Stomach (tissue), 9 donors: Measurements from ENCODE around the gene DOCK4. TPM values are rescaled to one million over a fixed set of nuclear protein-coding genes. Genes with fewer than 3 reads are reported as not detected.

ENCODE experiments used
- DNase-seq, 2 donors: peaks; one replicate each; pipeline versions ENCODE4 v3.0.0 to v3.0.0-alpha.2; 2013 to 2019
- H3K27ac ChIP-seq, 5 donors: fragments of 200-600 bp in 4 of 5; sonication (generic) in 4 of 5; one replicate each; pipeline ENCODE4 v1.5.1; 2013 to 2019; ENCODE audit warnings: mild to moderate bottlenecking in 1 of 5, moderate library complexity in 1 of 5
- H3K27me3 ChIP-seq, 3 donors: fragments of 200-600 bp; sonication (generic); one replicate each; pipeline ENCODE4 v1.5.1; 2017 to 2019; ENCODE audit warnings: mixed run types in 1 of 3
- H3K36me3 ChIP-seq, 4 donors: fragments of 200-600 bp; sonication (generic); 1 replicate in 3 of 4; 2 replicates in 1 of 4; pipeline ENCODE4 v1.5.1; 2016 to 2019
- H3K4me1 ChIP-seq, 4 donors: fragments of 200-600 bp; sonication (generic); one replicate each; pipeline ENCODE4 v1.5.1; 2016 to 2019
- H3K4me3 ChIP-seq, 4 donors: fragments of 200-600 bp; sonication (generic) in 3 of 4; one replicate each; pipeline ENCODE4 v1.5.1; 2016 to 2019; ENCODE audit warnings: mild to moderate bottlenecking in 1 of 4
- H3K9me3 ChIP-seq, 4 donors: fragments of 200-600 bp; sonication (generic); one replicate each; pipeline ENCODE4 v1.5.1; 2016 to 2019
- CTCF ChIP-seq, 7 experiments: fragments of 450-650 bp in 4 of 7; fragments of 200-600 bp in 3 of 7; sonication (generic) in 3 of 7; IDR thresholded peaks; one replicate each; pipeline ENCODE4 v1.5.1; 2016 to 2019; ENCODE audit warnings: antibody characterized with exemption in 7 of 7, control low read depth in 2 of 7, mild to moderate bottlenecking in 1 of 7
- EP300 ChIP-seq: sonication (generic); formaldehyde crosslinking; IDR thresholded peaks from one replicate; pipeline ENCODE4 v1.6.1; 2017; ENCODE audit warnings: antibody characterized with exemption
- POLR2A ChIP-seq, 4 donors: fragments of 450-650 bp; IDR thresholded peaks; one replicate each; pipeline ENCODE4 v1.6.1; 2016; ENCODE audit warnings: antibody characterized with exemption in 4 of 4, control low read depth in 2 of 4, mild to moderate bottlenecking in 1 of 4, moderate library complexity in 1 of 4
- POLR2AphosphoS5 ChIP-seq, 3 donors: sonication (generic); formaldehyde crosslinking; IDR thresholded peaks; one replicate each; pipeline ENCODE4 v1.6.1; 2016; ENCODE audit warnings: antibody characterized with exemption in 3 of 3
- WGBS, 5 donors: extraction: QIAGEN DNeasy Blood & Tissue Kit in 3 of 5; methylation state at CpG; one replicate each; pipeline versions ENCODE4 v1.1.5 to v1.1.7; 2013 to 2018; 5-methylcytosine and 5-hydroxymethylcytosine counted together
- intact Hi-C: fragments of 100-400 bp; cut with DNase I; formaldehyde crosslinking; loops from one replicate; pipeline ENCODE4 v1.15.1; 2023; ENCODE audit warnings: low total_unique reads
- polyA plus RNA-seq, 3 donors: library from polyadenylated mRNA; stranded (reverse); fragments of 200-250 nt; gene quantifications; one replicate each; pipeline ENCODE4 v1.2.3, GENCODE V29; 2013
- total RNA-seq, 5 donors: library from RNA; depleted of rRNA; stranded (reverse); fragments of >200 nt; gene quantifications; one replicate each; pipeline versions ENCODE4 v1.1.0 to v1.2.3, GENCODE V29; 2014 to 2016
- donor health status: healthy with polysubstance abuse.
- donor health status: Bipolar disorder and iron deficiency.
- donor health status: healthy.

DOCK4 gene
- total and polyA plus RNA-seq, 8 donors: 1.1 to 54.9 (median 16.4) TPM

GRCh38 chr7:111855842-111856227 is 350.4 kb downstream of the DOCK4 start:
- Histone ChIP-seq H3K36me3 (peaks cover 0 to 10% (median 4%) of the 10 kb centered on the region in 4 donors), H3K9me3 (no peaks in the 10 kb centered on the region), H3K27ac (no peak overlapping the region), H3K27me3 (no peaks in the 10 kb centered on the region), H3K4me1 (no peaks in the 10 kb centered on the region), H3K4me3 (no peak overlapping the region)
- no peak for TF ChIP-seq POLR2AphosphoS5 (IDR thresholded peaks at IDR 0.05)
- no peak for TF ChIP-seq CTCF (IDR thresholded peaks at IDR 0.05)
- no peak for TF ChIP-seq EP300
- TF ChIP-seq POLR2A (IDR thresholded peaks at IDR 0.05): no peak
- peak in 1 of 2 donors; percentile 59 for DNase-seq
- WGBS, 5 donors: 29 to 53% (median 42%) methylated on average over 5 of the region's 5 CpGs
- intact Hi-C loops: no loop called here

- Histone ChIP-seq H3K4me3 (no peak overlapping the region), H3K36me3 (peaks cover 0 to 5% (median 2%) of the 10 kb centered on the region in 4 donors), H3K4me1 (no peaks in the 10 kb centered on the region), H3K27me3 (no peaks in the 10 kb centered on the region), H3K9me3 (peaks cover 0 to 3% (median 0%) of the 10 kb centered on the region in 4 donors), H3K27ac (no peak overlapping the region)
- TF ChIP-seq EP300: no peak
- TF ChIP-seq CTCF (IDR thresholded peaks at IDR 0.05): peak in 3 of 7 experiments; percentile 17 to 35 (median 21)
- 25 to 52% (median 41%) methylated on average over 4 of the region's 4 CpGs for WGBS, 5 donors
- DNase-seq: peak; percentile 27 to 72
- intact Hi-C loops: no loop called here
Observed at GRCh38 chr7:111855161-111855841, 350.9 kb downstream of the DOCK4 start.

GRCh38 chr7:111853201-111853990 is 352.8 kb downstream of the DOCK4 start:
- H3K9me3 ChIP-seq: peaks cover 0 to 4% (median 0%) of the 10 kb centered on the region in 4 donors
- no peak overlapping the region for H3K4me3 ChIP-seq
- TF ChIP-seq POLR2A (IDR thresholded peaks at IDR 0.05) (no peak), EP300 (no peak), POLR2AphosphoS5 (IDR thresholded peaks at IDR 0.05) (no peak), CTCF (IDR thresholded peaks at IDR 0.05) (no peak)
- H3K27ac ChIP-seq: no peak overlapping the region
- no peaks in the 10 kb centered on the region for H3K27me3 ChIP-seq
- intact Hi-C loops: no loop called here
- H3K36me3 ChIP-seq: no peaks in the 10 kb centered on the region
- no peak for DNase-seq
- no peaks in the 10 kb centered on the region for H3K4me1 ChIP-seq
- WGBS, 5 donors: 85 to 90% (median 90%) methylated on average over 10 of the region's 10 CpGs

GRCh38 chr7:111852081-111852480 is 354.1 kb downstream of the DOCK4 start:
- Histone ChIP-seq H3K4me3 (no peak overlapping the region), H3K9me3 (peaks cover 0 to 4% (median 0%) of the 10 kb centered on the region in 4 donors), H3K4me1 (no peaks in the 10 kb centered on the region), H3K27me3 (no peaks in the 10 kb centered on the region), H3K36me3 (peaks cover 0 to 4% (median 0%) of the 10 kb centered on the region in 4 donors), H3K27ac (no peak overlapping the region)
- no peak for TF ChIP-seq EP300
- TF ChIP-seq POLR2A (IDR thresholded peaks at IDR 0.05): no peak
- no peak for TF ChIP-seq CTCF (IDR thresholded peaks at IDR 0.05)
- no peak for TF ChIP-seq POLR2AphosphoS5 (IDR thresholded peaks at IDR 0.05)
- DNase-seq: no peak
- 90 to 94% (median 93%) methylated on average over 7 of the region's 7 CpGs for WGBS, 5 donors
- intact Hi-C loops: no loop called here
